Measurements from ENCODE around the gene CARNS1.

CARNS1 gene

DNA sequence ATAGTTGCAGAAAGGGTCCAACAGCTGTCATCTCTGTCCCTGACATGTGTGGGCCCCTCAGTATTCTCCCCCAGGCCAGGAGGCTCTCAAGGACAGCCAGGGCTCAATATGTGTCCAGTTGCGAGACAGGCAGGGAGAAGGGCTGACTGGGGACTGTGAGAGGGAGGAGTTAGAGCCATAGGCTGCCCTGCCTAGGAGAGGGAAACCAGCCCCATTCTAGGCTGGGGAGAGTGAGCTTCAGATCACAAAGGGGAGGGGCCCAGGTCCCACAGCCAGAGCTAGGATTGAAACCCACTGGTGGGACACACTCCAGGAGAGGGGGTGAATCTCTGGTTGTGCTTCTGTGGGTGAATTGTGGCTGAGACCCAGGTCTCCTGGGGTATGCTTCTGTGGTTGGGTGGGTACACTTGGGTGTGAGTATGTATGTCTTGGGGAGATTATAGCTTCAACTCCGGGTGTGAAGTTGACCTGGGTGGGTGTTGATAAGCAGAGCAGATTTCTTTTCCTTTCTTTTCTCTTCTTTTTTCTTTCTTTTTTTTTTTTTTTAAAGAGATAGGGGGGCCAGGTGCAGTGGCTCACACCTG is 2.1 kb upstream of the CARNS1 start:
- no peak overlapping the region for H3K27ac ChIP-seq
- no peaks in the 10 kb centered on the region for H3K9me3 ChIP-seq (ENCODE audit: control insufficient read depth, low read length)
- no peak overlapping the region for H3K9ac ChIP-seq
- no peaks in the 10 kb centered on the region for H3K79me2 ChIP-seq
- no peaks in the 10 kb centered on the region for H3K4me1 ChIP-seq
- no peak for TF ChIP-seq CTCF (IDR thresholded peaks at IDR 0.05)
- H2AFZ ChIP-seq = no peak overlapping the region
- H3K36me3 ChIP-seq (ENCODE audit: control insufficient read depth, insufficient read depth, low read length) = no peaks in the 10 kb centered on the region
- no peaks in the 10 kb centered on the region for H3K27me3 ChIP-seq (ENCODE audit: control insufficient read depth, insufficient read depth, low read length)
- no peak overlapping the region for H3K4me3 ChIP-seq (ENCODE audit: low read depth, low read length)
- no peak overlapping the region for H3K4me2 ChIP-seq (ENCODE audit: low read length)

GRCh38 chr11:67416416-67417335 is 1.2 kb downstream of the CARNS1 start:
- Histone ChIP-seq H3K4me2 (ENCODE audit: low read length) (no peak overlapping the region), H3K4me3 (ENCODE audit: low read depth, low read length) (no peak overlapping the region), H2AFZ (no peak overlapping the region), H3K36me3 (ENCODE audit: control insufficient read depth, insufficient read depth, low read length) (no peaks in the 10 kb centered on the region), H3K27me3 (ENCODE audit: control insufficient read depth, insufficient read depth, low read length) (no peaks in the 10 kb centered on the region), H3K4me1 (peaks cover 16% of the 10 kb centered on the region), H3K79me2 (no peaks in the 10 kb centered on the region), H3K9ac (no peak overlapping the region), H3K27ac (no peak overlapping the region), H3K9me3 (ENCODE audit: control insufficient read depth, low read length) (no peaks in the 10 kb centered on the region)
- no peak for TF ChIP-seq CTCF (IDR thresholded peaks at IDR 0.05)

GRCh38 chr11:67417425-67417824 is 1.9 kb downstream of the CARNS1 start:
- Histone ChIP-seq H3K27ac (peak overlapping the region; percentile 78), H3K27me3 (ENCODE audit: control insufficient read depth, insufficient read depth, low read length) (no peaks in the 10 kb centered on the region), H3K79me2 (no peaks in the 10 kb centered on the region), H3K4me1 (peaks cover 16% of the 10 kb centered on the region), H3K36me3 (ENCODE audit: control insufficient read depth, insufficient read depth, low read length) (no peaks in the 10 kb centered on the region), H3K9me3 (ENCODE audit: control insufficient read depth, low read length) (no peaks in the 10 kb centered on the region), H3K4me3 (ENCODE audit: low read depth, low read length) (no peak overlapping the region), H3K9ac (no peak overlapping the region), H2AFZ (no peak overlapping the region), H3K4me2 (ENCODE audit: low read length) (no peak overlapping the region)
- TF ChIP-seq CTCF (IDR thresholded peaks at IDR 0.05) = no peak

GRCh38 chr11:67418476-67419281 is 3.2 kb downstream of the CARNS1 start:
- H3K9me3 ChIP-seq (ENCODE audit: control insufficient read depth, low read length) = no peaks in the 10 kb centered on the region
- H3K9ac ChIP-seq = no peak overlapping the region
- no peaks in the 10 kb centered on the region for H3K27me3 ChIP-seq (ENCODE audit: control insufficient read depth, insufficient read depth, low read length)
- H3K4me3 ChIP-seq (ENCODE audit: low read depth, low read length) = no peak overlapping the region
- no peak for TF ChIP-seq CTCF (IDR thresholded peaks at IDR 0.05)
- H3K27ac ChIP-seq = peak overlapping the region; percentile 78
- no peaks in the 10 kb centered on the region for H3K36me3 ChIP-seq (ENCODE audit: control insufficient read depth, insufficient read depth, low read length)
- H3K4me1 ChIP-seq = peaks cover 16% of the 10 kb centered on the region
- H2AFZ ChIP-seq = no peak overlapping the region
- H3K79me2 ChIP-seq = no peaks in the 10 kb centered on the region
- peak overlapping the region; percentile 51 for H3K4me2 ChIP-seq (ENCODE audit: low read length)

All from parathyroid adenoma (tissue), 2 donors.